Panc1 (cell line): ENCODE data around the gene C17orf75. TPM values are rescaled to one million over a fixed set of nuclear protein-coding genes. Genes with fewer than 3 reads are reported as not detected.

Experiments
- ATAC-seq: fragments of 200-7000 bp; cut with Tn5 transposase; 2 replicates; pipeline ENCODE4 v1.9.1; 2020; ENCODE audit warnings: mild to moderate bottlenecking, moderate library complexity
- BruUV-seq: library from RNA; stranded (reverse); fragments of 400-500 nt; replicated peaks from 2 replicates; lab custom pipeline; 2021; lab: Mats Ljungman, UMichigan
- CTCF ChIA-PET: fragments of 300-600 bp; sonication (Branson Sonifier 250); formaldehyde crosslinking; loops from one replicate; lab custom pipeline; 2022; ENCODE audit warnings: antibody characterized with exemption; lab: Charles Lee
- POLR2A ChIA-PET: fragments of 300-600 bp; sonication (Branson Sonifier 250); formaldehyde crosslinking; loops from one replicate; lab custom pipeline; 2022; ENCODE audit warnings: antibody characterized with exemption; lab: Charles Lee
- DNase-seq: peaks from one replicate; pipeline ENCODE4 v3.0.0-alpha.2; 2010; ENCODE audit warnings: low read depth, low spot score
- H3K27ac ChIP-seq: 2 replicates; pipeline ENCODE4 v1.5.1; 2011; ENCODE audit warnings: mild to moderate bottlenecking, low read length, inconsistent platforms
- H3K27me3 ChIP-seq: fragments of 200-500 bp; sonication (Bioruptor generic); 2 replicates; pipeline ENCODE4 v1.6.0; 2014; ENCODE audit warnings: low read length, inconsistent platforms; ENCODE audit not compliant: control insufficient read depth, insufficient read depth
- H3K36me3 ChIP-seq: fragments of 200-500 bp; sonication (Bioruptor generic); 2 replicates; pipeline ENCODE4 v1.5.1; 2014; ENCODE audit warnings: inconsistent platforms, mild to moderate bottlenecking, low read length, moderate library complexity; ENCODE audit not compliant: control insufficient read depth, insufficient read depth
- H3K4me1 ChIP-seq: 2 replicates; pipeline ENCODE4 v1.5.1; 2011; ENCODE audit warnings: inconsistent platforms, mild to moderate bottlenecking, low read length, moderate library complexity; ENCODE audit not compliant: control insufficient read depth, insufficient read depth
- H3K4me3 ChIP-seq, 2 experiments: 2 replicates each; pipeline ENCODE4 v1.5.1; 2011 to 2012; ENCODE audit warnings: low read depth in 2 of 2, low read length in 2 of 2, mild to moderate bottlenecking in 2 of 2, inconsistent platforms in 1 of 2, moderate library complexity in 1 of 2
- H3K9me3 ChIP-seq: fragments of 200-500 bp; sonication (Bioruptor generic); 2 replicates; pipeline ENCODE4 v1.5.1; 2014; ENCODE audit warnings: low read depth, mild to moderate bottlenecking, inconsistent platforms, low read length, moderate library complexity; ENCODE audit not compliant: control insufficient read depth, insufficient read depth
- POLR2AphosphoS5 ChIP-seq: IDR thresholded peaks from 2 replicates; pipeline ENCODE4 v1.6.1; 2012; ENCODE audit warnings: mild to moderate bottlenecking, low read depth, low read length, moderate library complexity
- SIN3A ChIP-seq: IDR thresholded peaks from 2 replicates; pipeline ENCODE4 v1.6.1; 2012; ENCODE audit warnings: low read depth, mild to moderate bottlenecking, low read length, moderate library complexity, borderline replicate concordance; ENCODE audit not compliant: insufficient read depth
- TCF7L2 ChIP-seq: IDR thresholded peaks from 2 replicates; pipeline ENCODE4 v1.6.1; 2011; ENCODE audit warnings: mild to moderate bottlenecking, low read depth, low read length, inconsistent platforms
- in situ Hi-C: cut with HindIII; loops from 2 replicates; pipeline ENCODE4 v1.10.0; 2016; ENCODE audit warnings: low sequenced_read_pairs, low pct_unique_long_range_greater_than_20kb
- intact Hi-C: fragments of 100-400 bp; cut with micrococcal nuclease; formaldehyde crosslinking; loops from one replicate; pipeline ENCODE4 v1.10.0; 2022; ENCODE audit not compliant: unreplicated experiment
- total RNA-seq: library from RNA; stranded (reverse); gene quantifications from one replicate; pipeline ENCODE4 v1.2.1, GENCODE V29; 2021; ENCODE audit not compliant: unreplicated experiment
- TF ChIP-seq, protein P1 (sequence below): fragments of 450-650 bp; IDR thresholded peaks from 2 replicates; pipeline ENCODE4 v1.5.1; 2017; ENCODE audit warnings: mild to moderate bottlenecking
- TF ChIP-seq, protein P2 (sequence below), 2 experiments: IDR thresholded peaks; 2 replicates each; pipeline ENCODE4 v1.6.1; 2011 to 2012; ENCODE audit warnings: low read depth in 2 of 2, control low read depth in 1 of 2, low read length in 1 of 2, mild to moderate bottlenecking in 1 of 2, moderate library complexity in 1 of 2; ENCODE audit not compliant: insufficient read depth in 1 of 2

C17orf75 gene
- total RNA-seq, 1 experiment from 2014 or later = 31.6 TPM

DNA sequence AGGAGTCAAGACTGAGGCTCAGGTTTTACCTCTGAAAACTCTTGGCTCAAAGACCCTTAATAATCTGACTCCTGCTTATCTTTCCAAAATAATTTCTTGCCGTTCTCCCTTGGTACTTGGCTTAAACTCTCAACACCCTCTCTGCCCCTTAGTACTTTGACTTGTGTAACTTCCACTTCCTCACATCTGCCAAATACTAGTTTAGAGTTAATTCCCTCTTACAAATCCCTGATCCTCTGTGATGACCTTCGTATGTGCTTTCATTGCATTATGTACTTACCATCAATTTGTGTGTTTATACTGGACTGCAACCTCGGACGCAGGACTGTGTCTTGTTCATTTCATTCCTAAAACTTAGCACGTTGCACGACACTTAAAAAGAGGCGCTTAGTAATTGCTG is 43.1 kb upstream of the C17orf75 start:
- no peak for ATAC-seq
- in situ Hi-C loops (no loop called here), intact Hi-C loops (no loop called here)
- Histone ChIP-seq H3K27me3 (no peaks in the 10 kb centered on the region), H3K4me1 (no peaks in the 10 kb centered on the region), H3K4me3 (no peak overlapping the region), H3K27ac (no peak overlapping the region), H3K9me3 (no peaks in the 10 kb centered on the region), H3K36me3 (peaks cover 17% of the 10 kb centered on the region)
- no peak for TF ChIP-seq POLR2AphosphoS5
- TF ChIP-seq, protein P1, sequence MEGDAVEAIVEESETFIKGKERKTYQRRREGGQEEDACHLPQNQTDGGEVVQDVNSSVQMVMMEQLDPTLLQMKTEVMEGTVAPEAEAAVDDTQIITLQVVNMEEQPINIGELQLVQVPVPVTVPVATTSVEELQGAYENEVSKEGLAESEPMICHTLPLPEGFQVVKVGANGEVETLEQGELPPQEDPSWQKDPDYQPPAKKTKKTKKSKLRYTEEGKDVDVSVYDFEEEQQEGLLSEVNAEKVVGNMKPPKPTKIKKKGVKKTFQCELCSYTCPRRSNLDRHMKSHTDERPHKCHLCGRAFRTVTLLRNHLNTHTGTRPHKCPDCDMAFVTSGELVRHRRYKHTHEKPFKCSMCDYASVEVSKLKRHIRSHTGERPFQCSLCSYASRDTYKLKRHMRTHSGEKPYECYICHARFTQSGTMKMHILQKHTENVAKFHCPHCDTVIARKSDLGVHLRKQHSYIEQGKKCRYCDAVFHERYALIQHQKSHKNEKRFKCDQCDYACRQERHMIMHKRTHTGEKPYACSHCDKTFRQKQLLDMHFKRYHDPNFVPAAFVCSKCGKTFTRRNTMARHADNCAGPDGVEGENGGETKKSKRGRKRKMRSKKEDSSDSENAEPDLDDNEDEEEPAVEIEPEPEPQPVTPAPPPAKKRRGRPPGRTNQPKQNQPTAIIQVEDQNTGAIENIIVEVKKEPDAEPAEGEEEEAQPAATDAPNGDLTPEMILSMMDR = no peak
- no peak for TF ChIP-seq SIN3A
- TF ChIP-seq TCF7L2 = no peak
- TF ChIP-seq, protein P2, sequence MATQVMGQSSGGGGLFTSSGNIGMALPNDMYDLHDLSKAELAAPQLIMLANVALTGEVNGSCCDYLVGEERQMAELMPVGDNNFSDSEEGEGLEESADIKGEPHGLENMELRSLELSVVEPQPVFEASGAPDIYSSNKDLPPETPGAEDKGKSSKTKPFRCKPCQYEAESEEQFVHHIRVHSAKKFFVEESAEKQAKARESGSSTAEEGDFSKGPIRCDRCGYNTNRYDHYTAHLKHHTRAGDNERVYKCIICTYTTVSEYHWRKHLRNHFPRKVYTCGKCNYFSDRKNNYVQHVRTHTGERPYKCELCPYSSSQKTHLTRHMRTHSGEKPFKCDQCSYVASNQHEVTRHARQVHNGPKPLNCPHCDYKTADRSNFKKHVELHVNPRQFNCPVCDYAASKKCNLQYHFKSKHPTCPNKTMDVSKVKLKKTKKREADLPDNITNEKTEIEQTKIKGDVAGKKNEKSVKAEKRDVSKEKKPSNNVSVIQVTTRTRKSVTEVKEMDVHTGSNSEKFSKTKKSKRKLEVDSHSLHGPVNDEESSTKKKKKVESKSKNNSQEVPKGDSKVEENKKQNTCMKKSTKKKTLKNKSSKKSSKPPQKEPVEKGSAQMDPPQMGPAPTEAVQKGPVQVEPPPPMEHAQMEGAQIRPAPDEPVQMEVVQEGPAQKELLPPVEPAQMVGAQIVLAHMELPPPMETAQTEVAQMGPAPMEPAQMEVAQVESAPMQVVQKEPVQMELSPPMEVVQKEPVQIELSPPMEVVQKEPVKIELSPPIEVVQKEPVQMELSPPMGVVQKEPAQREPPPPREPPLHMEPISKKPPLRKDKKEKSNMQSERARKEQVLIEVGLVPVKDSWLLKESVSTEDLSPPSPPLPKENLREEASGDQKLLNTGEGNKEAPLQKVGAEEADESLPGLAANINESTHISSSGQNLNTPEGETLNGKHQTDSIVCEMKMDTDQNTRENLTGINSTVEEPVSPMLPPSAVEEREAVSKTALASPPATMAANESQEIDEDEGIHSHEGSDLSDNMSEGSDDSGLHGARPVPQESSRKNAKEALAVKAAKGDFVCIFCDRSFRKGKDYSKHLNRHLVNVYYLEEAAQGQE (IDR thresholded peaks at IDR 0.05; ENCODE audit: insufficient read depth in 1 of 2, low read depth in 2 of 2, low read length in 1 of 2) = no peak
- no TSS peak for BruUV-seq
- DNase-seq = no peak
- CTCF ChIA-PET = no interaction called here
- POLR2A ChIA-PET = no interaction called here

DNA sequence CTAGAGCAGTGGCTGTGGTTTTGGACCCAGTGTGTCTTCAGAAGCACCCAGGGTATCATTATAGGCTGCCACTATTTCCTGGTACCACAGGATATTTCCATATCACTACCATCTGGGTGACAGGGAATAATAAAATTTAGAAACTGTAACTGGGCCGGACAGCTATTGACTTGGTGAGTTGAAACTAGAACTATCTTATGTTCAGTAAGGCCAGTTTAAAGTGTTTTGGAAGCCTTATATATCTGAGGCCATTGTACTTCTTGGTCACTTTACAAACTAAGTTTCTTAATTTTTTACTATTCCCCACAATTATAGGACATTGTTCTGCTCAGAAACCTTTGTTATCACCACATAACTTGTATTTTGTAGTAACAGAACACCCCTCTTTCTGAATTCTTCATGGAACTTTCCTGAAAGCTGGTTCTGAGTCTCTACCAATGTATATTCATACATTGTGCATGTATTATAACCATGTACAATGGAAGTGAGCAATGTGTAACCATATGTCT is 42.0 kb upstream of the C17orf75 start:
- no peaks in the 10 kb centered on the region for H3K4me1 ChIP-seq
- ATAC-seq (peak; percentile 20; the same call in 1 of the 2 replicates), DNase-seq (no peak)
- in situ Hi-C loops = no loop called here
- POLR2A ChIA-PET = no interaction called here
- H3K4me3 ChIP-seq = no peak overlapping the region
- TF ChIP-seq, protein P2 (IDR thresholded peaks at IDR 0.05; ENCODE audit: insufficient read depth in 1 of 2, low read depth in 2 of 2, low read length in 1 of 2) = no peak
- TF ChIP-seq POLR2AphosphoS5 = peak; percentile 49; the same call in 1 of the 2 replicates
- TF ChIP-seq SIN3A = no peak
- no peak for TF ChIP-seq TCF7L2
- TF ChIP-seq, protein P1 = no peak
- H3K36me3 ChIP-seq = peaks cover 29% of the 10 kb centered on the region
- intact Hi-C loops = no loop called here
- BruUV-seq = no TSS peak
- CTCF ChIA-PET = no interaction called here
- no peaks in the 10 kb centered on the region for H3K27me3 ChIP-seq
- no peaks in the 10 kb centered on the region for H3K9me3 ChIP-seq
- H3K27ac ChIP-seq = no peak overlapping the region
